Colon (tissue), 2 donors: Measurements from ENCODE around the gene ZNF407.

Source experiments
- FAIRE-seq: peaks from 2 replicates; lab custom pipeline; 2012; peaks lifted over from hg19 to GRCh38; lab: Jason Lieb, UNC
- donor health status: control.
- donor health status: control.

Gene ZNF407

DNA sequence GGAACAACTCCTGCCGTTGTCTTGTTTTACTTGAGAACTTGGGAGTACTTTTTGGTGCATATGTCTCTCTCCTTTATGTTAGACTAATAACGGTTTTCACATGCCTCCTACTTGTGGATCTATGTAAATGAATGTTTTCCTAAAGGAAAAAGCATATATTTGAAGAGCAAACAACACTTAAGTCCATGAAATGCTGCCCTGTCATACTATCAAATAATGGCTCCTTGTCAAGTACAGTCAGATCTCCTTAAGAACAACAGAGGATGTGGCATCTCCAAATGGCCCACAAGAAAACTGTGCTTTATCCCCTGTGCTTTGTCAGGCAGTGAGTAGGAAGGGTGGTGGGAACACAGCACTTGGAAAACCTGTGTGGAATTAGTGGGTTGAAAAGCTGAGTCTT is 413.0 kb downstream of the ZNF407 start:
- FAIRE-seq: no peak

GRCh38 chr18:75016025-75016717 is 418.5 kb downstream of the ZNF407 start:
- FAIRE-seq: peak; percentile 24

GRCh38 chr18:75023473-75023872 is 425.8 kb downstream of the ZNF407 start:
- FAIRE-seq: no peak

- FAIRE-seq: no peak
Observed at GRCh38 chr18:75024871-75025270, 427.2 kb downstream of the ZNF407 start.

GRCh38 chr18:75025573-75025972 is 427.9 kb downstream of the ZNF407 start:
- FAIRE-seq: no peak

- no peak for FAIRE-seq
Observed at GRCh38 chr18:75029481-75029880, 431.8 kb downstream of the ZNF407 start.

DNA sequence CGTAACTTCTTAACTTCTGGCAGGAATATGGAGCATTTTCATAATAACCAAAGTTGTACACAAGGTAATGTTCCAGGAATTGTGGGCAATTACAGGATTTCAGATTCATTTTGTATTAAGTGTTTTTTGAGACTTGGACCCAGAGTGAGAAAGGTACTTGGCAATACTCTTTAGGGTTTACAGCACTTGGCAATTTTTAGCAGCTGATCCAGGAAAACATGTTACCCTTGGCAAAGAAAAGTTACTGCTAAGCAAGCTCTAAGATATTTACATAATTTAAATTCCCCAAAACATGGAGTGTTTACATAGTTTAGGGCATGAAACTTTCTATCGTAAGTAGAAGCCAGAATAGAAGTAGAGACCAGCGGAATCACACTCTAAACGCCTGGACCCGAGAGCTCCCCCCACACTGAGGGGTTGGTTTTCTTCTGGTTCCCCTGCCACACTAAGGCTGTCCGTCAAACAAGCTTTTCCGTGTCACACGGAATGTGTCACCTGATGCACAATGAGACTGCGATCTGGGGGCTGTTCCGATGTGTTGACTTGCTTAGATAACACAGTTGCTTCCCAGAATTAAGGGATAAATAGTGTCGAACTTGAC is 434.1 kb downstream of the ZNF407 start:
- no peak for FAIRE-seq

DNA sequence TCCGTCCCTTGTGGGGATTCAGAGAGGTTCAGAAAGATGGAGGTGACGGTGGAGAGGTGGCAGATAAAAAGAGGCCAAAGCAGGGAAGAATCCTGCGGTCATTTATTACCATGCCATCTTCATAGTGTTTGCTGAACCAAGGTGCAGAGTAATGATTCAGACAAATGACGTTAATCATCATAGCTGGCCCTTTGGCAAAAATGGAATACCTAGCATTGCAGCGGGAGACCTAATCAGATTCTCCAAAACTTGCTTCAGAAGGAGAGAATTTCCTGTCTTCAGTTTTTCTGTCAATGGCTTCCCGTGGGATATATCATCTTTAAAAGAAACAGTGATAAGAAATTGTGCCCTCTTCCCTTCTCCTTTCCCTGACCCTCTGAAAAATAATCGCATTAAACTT is 435.8 kb downstream of the ZNF407 start:
- no peak for FAIRE-seq

DNA sequence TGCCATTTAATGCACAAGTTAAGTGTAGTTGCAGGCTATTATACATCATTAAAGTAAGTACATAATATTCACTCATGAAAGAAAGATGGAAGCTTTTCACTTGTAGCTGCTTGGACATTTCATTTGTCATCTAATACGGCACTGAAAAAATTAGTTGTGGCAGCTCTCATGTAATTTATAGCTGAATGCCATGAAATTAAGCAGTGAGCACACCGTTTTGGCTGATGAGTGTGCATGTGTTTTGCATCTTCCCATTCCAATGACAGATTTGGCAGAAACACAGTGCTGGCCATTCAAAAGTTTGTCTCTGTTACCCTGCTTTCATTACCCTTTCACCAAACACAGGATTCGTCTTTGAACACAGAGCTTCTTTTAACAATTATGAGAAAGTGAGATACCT is 437.3 kb downstream of the ZNF407 start:
- FAIRE-seq: no peak

DNA sequence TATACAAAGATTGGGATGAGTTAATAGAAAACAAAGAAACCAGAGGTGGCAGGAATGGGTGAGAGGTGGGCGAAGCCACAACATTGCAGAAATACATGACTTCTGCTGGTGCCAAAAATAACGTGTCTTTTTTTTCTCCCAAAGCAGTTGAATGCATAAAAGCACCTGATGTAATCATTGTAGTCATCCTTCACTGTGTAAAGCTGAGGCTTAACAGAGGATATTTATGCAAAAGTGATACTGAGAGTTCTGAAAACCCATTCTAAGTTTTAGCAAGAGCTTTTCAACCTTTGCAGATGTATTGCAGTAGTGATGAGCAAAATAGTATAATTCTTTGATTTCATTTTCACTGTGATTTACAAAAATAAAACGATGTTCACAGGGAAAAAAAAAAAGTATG is 438.3 kb downstream of the ZNF407 start:
- FAIRE-seq: no peak

- no peak for FAIRE-seq
Observed at GRCh38 chr18:75036917-75037688, 439.4 kb downstream of the ZNF407 start.

DNA sequence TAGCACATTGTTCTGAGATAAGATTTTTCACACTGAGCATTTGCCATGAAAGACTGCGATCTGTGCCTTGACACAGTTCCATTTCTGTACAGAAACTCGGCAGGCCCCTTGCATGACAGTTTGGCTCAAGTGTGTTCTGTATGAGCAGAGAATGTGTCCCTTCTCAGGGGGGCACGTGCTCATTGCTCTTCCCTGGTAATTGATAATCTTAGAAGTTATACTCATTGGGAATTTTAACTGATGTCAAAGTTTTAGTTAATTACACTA is 440.0 kb downstream of the ZNF407 start:
- no peak for FAIRE-seq

DNA sequence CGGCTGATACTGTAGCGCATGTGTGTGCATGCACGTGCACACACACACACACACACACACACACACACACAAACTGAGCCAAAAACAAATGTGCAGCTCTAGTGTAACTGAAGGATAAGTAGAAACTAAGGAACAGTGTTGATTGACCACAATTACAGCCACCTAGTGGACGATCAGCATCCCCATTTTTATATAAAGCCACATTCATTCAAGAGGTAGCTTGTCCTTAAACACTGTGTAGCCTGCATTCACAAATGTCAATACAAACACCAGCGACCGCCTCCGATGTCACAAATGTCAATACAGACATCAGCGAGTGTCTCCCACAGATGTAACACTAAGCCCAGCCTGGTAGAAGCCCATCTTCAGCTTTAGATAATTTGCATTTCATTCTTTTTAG is 443.9 kb downstream of the ZNF407 start:
- no peak for FAIRE-seq

- no peak for FAIRE-seq
Observed at GRCh38 chr18:75043478-75043877, 445.8 kb downstream of the ZNF407 start.

- FAIRE-seq: no peak
Observed at GRCh38 chr18:75044296-75044695, 446.6 kb downstream of the ZNF407 start.

- no peak for FAIRE-seq
Observed at GRCh38 chr18:75044791-75045190, 447.1 kb downstream of the ZNF407 start.

DNA sequence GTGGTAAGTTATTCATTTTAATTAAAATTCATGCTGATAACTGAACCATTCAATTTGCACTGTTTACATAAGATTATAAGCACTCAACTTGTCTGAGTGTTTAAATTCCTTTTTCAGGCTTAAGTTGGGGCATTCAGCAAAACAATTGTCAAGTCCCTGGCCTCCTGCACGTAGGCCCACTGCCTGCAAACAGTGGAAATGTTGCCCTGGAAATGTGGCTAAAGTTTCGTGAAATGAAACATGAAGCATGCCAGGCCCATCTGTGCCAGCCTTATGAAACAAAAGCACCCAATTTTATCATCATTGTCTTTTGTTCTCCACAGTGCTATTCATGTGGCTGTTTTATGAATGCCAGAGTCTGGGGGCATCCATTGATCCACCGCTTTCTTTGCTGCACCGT is 447.6 kb downstream of the ZNF407 start:
- no peak for FAIRE-seq

DNA sequence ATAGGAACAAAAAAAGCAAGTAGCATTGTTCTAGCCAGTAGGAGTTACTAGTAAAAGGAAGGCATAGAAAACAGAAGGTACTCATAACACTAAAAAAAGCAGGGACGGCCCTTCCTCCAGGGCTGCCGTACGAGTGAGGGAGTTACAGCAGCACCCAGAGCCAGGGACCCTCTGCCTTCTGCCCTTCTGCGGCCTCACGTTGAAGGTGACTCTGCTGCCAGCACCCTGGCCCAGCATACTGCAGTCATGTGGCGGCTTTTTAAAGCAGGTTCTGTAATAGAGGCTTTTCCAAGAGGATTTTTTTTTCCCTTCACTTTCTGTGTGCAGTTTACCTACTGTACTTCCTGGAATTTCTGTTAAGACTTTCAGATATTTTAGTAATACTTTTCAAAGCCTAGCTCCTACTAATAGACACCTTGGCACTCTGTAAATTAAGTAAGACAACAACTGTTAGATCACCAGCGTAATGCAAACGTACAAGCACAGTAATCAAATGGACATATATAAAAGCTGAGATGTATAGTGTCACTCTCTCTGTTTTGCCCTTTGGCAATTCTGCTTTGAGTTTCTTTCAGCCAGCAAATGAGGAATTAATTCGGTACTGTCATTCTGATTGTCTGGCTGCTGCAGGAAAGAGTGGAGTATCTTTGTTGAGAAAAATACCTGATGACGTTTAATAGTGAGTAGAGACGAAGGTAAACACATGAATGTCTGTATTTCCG is 449.7 kb downstream of the ZNF407 start:
- no peak for FAIRE-seq

DNA sequence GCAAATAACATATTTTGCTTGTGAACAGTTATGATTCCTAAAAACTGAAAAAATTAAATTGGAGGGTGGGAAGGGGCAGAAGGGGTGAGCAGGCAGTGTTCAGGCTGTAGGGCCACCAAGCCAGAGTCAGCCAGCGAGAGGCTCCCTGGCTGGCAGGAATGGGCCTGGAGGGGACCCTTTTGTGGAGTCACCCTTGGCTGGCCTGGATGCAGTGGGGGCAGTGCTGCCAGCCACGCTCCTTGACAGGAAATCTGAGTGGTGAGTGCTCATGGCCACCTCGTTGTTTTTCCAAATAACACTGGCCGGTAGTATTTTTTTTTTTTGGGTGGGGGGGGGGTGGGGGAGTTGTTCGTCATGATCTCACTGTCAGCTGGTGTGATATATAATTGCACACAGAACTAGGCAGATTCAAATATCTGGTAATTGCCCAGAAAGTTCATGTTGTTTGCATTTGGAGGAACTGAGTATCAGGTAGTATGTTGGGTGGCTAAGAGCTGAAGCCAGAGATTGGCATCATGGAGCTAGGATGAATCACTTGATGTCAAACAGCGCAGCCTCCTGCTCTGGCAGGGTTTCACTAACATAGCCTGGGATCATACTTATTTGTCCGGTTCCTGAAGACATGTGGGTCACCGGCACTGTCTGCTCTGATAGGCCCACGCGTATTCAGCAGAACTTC is 451.2 kb downstream of the ZNF407 start:
- no peak for FAIRE-seq

- FAIRE-seq: no peak
Observed at GRCh38 chr18:75049455-75049789, 451.8 kb downstream of the ZNF407 start.

GRCh38 chr18:75051757-75052156 is 454.1 kb downstream of the ZNF407 start:
- no peak for FAIRE-seq

DNA sequence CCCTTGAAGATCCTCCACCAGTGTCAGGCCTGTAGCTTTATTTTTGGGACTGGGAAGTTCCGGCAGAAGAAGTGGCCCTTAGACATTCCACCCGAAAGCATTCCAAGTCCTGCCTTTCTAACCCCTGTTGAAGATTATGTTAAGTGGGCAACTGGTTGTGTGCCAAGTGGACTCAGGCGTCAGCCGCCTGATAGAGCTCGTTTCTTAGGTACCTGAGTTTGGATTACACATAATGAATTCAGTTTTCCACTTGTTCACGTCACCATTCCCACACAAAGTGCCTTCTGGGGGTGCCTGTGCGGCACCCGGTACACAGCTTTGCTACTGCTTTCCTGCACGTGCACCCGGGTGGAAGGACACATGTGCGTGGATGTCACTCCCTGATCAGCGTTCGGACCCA is 454.8 kb downstream of the ZNF407 start:
- FAIRE-seq: no peak
